PC-3 (cell line): ENCODE data around the gene PEAK3. TPM values are rescaled to one million over a fixed set of nuclear protein-coding genes. Genes with fewer than 3 reads are reported as not detected.
A peak's percentile ranks its signal among the peaks of the same experiment; 100 is the strongest.

Source experiments
- ATAC-seq: fragments of 200-7000 bp; cut with Tn5 transposase; 2 replicates; pipeline ENCODE4 v1.9.1; 2020; ENCODE audit warnings: mild to moderate bottlenecking, moderate library complexity
- BruUV-seq: library from RNA; stranded (reverse); fragments of 400-500 nt; replicated peaks from 2 replicates; lab custom pipeline; 2021; lab: Mats Ljungman, UMichigan
- CTCF ChIA-PET: fragments of 300-600 bp; sonication (Branson Sonifier 250); formaldehyde crosslinking; loops from one replicate; lab custom pipeline; 2022; ENCODE audit warnings: antibody characterized with exemption; lab: Charles Lee
- POLR2A ChIA-PET: fragments of 300-600 bp; sonication (Branson Sonifier 250); formaldehyde crosslinking; loops from one replicate; lab custom pipeline; 2022; ENCODE audit warnings: antibody characterized with exemption; ENCODE audit not compliant: unreplicated experiment; lab: Charles Lee
- DNase-seq: peaks from one replicate; pipeline ENCODE4 v3.0.0-alpha.2; 2015
- H2AFZ ChIP-seq: fragments of 300-600 bp; sonication (generic); 2 replicates; pipeline ENCODE4 v1.6.0; 2016; ENCODE audit warnings: antibody characterized with exemption, low read length
- H3F3A ChIP-seq: fragments of 300-600 bp; sonication (generic); one replicate; pipeline ENCODE4 v1.6.0; 2017; ENCODE audit warnings: antibody characterized with exemption, low read length, control low read depth, mild to moderate bottlenecking; ENCODE audit not compliant: unreplicated experiment
- H3K27ac ChIP-seq: fragments of 300-600 bp; sonication (generic); 2 replicates; pipeline ENCODE4 v1.5.1; 2016; ENCODE audit warnings: mild to moderate bottlenecking, low read length
- H3K27me3 ChIP-seq: fragments of 300-600 bp; sonication (generic); 2 replicates; pipeline ENCODE4 v1.6.1; 2016; ENCODE audit warnings: low read length, mixed read lengths
- H3K36me3 ChIP-seq: fragments of 300-600 bp; sonication (generic); 2 replicates; pipeline ENCODE4 v1.6.1; 2016; ENCODE audit warnings: low read depth, mixed run types, low read length, mixed read lengths
- H3K4me1 ChIP-seq: fragments of 300-600 bp; sonication (generic); 2 replicates; pipeline ENCODE4 v1.5.1; 2016; ENCODE audit warnings: low read length; ENCODE audit not compliant: insufficient read depth
- H3K4me2 ChIP-seq: fragments of 300-600 bp; sonication (generic); 2 replicates; pipeline ENCODE4 v1.6.0; 2016; ENCODE audit warnings: low read length
- H3K4me3 ChIP-seq: fragments of 300-600 bp; sonication (generic); 2 replicates; pipeline ENCODE4 v1.5.1; 2016; ENCODE audit warnings: mild to moderate bottlenecking, low read length, mixed read lengths
- H3K79me2 ChIP-seq: fragments of 300-600 bp; sonication (generic); 2 replicates; pipeline ENCODE4 v1.6.1; 2017; ENCODE audit warnings: low read length, mixed read lengths
- H3K9ac ChIP-seq: fragments of 300-600 bp; sonication (generic); 2 replicates; pipeline ENCODE4 v1.6.0; 2016; ENCODE audit warnings: mild to moderate bottlenecking, low read length
- H3K9me2 ChIP-seq: fragments of 300-600 bp; sonication (generic); replicated peaks from 2 replicates; pipeline ENCODE4 v1.6.1; 2016; ENCODE audit warnings: mixed run types, low read length, mixed read lengths
- H3K9me3 ChIP-seq: fragments of 300-600 bp; sonication (generic); 2 replicates; pipeline ENCODE4 v1.6.1; 2016; ENCODE audit warnings: low read length, mixed read lengths
- H4K20me1 ChIP-seq: fragments of 300-600 bp; sonication (generic); 2 replicates; pipeline ENCODE4 v1.6.1; 2016; ENCODE audit warnings: low read length, mixed read lengths
- CTCF ChIP-seq: fragments of 300-600 bp; sonication (generic); conservative IDR thresholded peaks from 2 replicates; pipeline ENCODE4 v1.5.1; 2017; ENCODE audit warnings: antibody characterized with exemption, low read depth, mild to moderate bottlenecking, low read length
- EZH2 ChIP-seq: fragments of 300-600 bp; sonication (generic); IDR thresholded peaks from one replicate; pipeline ENCODE4 v1.6.1; 2017; ENCODE audit warnings: antibody characterized with exemption, mild to moderate bottlenecking, low read length; ENCODE audit not compliant: unreplicated experiment
- EZH2phosphoT487 ChIP-seq: fragments of 300-600 bp; sonication (generic); IDR thresholded peaks from 2 replicates; pipeline ENCODE4 v1.6.1; 2018; ENCODE audit warnings: mild to moderate bottlenecking, antibody characterized with exemption, low read length, borderline replicate concordance
- intact Hi-C: fragments of 100-400 bp; cut with micrococcal nuclease; formaldehyde crosslinking; loops from 2 replicates; pipeline ENCODE4 v1.9.0; 2023
- total RNA-seq: library from RNA; depleted of rRNA; stranded (reverse); fragments of >200 nt; gene quantifications from 2 replicates; pipeline ENCODE4 v1.2.3, GENCODE V29; 2014

Gene PEAK3
- total RNA-seq, 1 experiment from 2014 or later = not detected

DNA sequence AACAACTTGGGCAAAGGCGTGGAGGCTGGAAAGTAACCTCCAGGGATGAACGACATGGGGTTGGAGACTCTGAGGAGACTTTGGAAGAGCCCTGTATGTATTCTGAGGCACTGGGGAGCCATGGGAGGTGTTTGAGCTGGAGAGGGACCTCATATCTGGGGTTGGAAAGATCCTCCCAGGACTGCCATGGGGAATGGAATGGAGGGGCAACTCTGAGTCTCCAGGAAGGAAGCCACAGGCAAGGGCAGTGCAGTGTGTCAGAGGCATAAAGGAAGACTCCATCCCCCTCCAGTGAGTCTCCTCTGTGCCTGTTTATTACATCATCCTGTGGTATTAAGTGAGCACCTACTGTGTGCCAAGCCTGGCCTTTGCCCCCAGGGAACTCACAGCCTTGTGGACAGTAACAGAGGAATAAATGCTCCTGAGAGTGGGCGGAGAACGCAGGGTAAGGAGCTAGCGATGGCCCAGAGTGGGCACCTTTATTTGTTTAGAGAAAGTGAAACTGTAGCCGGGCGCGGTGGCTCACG lies 7.7 kb downstream of the PEAK3 start:
- Histone ChIP-seq H3K4me3 (no peak overlapping the region), H3K27me3 (no peaks in the 10 kb centered on the region), H4K20me1 (peaks cover 36% of the 10 kb centered on the region), H3K9ac (no peak overlapping the region), H3K27ac (no peak overlapping the region), H3K4me1 (peaks cover 17% of the 10 kb centered on the region; the same call in 1 of the 2 replicates), H3F3A (no peaks in the 10 kb centered on the region), H3K9me2 (no peaks in the 10 kb centered on the region), H2AFZ (no peak overlapping the region), H3K36me3 (peaks cover 10% of the 10 kb centered on the region; the same call in 1 of the 2 replicates), H3K9me3 (no peaks in the 10 kb centered on the region), H3K79me2 (peaks cover 50% of the 10 kb centered on the region), H3K4me2 (peak overlapping the region; percentile 93; the same call in 1 of the 2 replicates)
- no TSS peak for BruUV-seq
- DNase-seq (no peak), ATAC-seq (no peak)
- intact Hi-C loops = loop anchor here (5.0 kb wide), 1 partner anchor 107 kb away; no protein-coding TSS in a partner anchor
- ChIA-PET CTCF (no interaction called here), POLR2A (no interaction called here)
- no peak for TF ChIP-seq CTCF
- no peak for TF ChIP-seq EZH2phosphoT487
- no peak for TF ChIP-seq EZH2

DNA sequence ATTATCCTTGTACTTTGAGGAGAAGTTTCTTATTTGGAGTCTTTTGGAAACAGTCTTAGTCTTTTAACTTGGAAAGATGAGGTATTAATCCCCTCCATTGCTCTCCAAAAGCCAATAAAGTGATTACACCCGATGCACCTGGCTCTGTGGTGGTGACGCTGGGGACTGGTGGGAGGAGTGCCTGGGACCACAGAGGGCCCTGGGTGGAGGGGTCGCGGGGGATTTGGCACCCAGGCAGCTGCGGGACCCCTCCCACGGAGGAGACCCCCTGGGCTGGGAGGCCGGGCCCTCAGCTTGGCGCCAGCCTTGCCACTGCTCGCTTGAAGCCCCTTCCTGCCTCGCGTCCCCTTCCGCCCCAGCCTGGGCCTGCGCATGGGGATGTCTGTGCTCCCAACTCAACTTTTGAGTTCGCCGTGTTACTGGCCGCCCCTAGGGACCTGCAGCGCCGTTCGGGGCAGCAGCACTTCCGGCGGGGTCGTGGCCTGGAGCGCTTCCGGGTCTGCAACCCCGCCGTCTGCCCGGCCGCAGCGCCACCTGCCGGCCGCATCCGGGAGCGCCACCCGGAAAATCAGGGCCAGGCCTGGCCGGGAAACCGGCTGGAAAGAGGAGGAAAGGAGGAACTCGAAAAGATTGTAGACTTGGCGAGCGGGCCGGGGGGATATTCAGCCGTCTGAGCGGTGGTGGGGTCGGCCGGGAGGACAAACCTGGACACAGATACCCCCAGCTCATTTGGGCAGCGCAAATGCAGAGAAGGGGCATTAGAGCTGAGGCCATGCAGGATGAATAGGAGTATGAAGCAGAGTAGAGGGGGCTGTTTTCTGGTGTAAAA lies 8.4 kb downstream of the PEAK3 start:
- DNase-seq = peak; percentile 66
- peak; percentile 40 for ATAC-seq
- no peak overlapping the region for H3K9ac ChIP-seq
- 0 out of 2 replicates have a peak overlapping the region, but pooled peaks have one; percentile 21 for H3K27ac ChIP-seq
- ChIA-PET POLR2A (no interaction called here), CTCF (no interaction called here)
- H3K9me3 ChIP-seq = no peaks in the 10 kb centered on the region
- peak overlapping the region; percentile 93 for H3K4me2 ChIP-seq
- no TSS peak for BruUV-seq
- no peak overlapping the region for H2AFZ ChIP-seq
- peaks cover 10% of the 10 kb centered on the region; the same call in 1 of the 2 replicates for H3K36me3 ChIP-seq
- H3K27me3 ChIP-seq = no peaks in the 10 kb centered on the region
- peaks cover 36% of the 10 kb centered on the region for H4K20me1 ChIP-seq
- peak overlapping the region; percentile 51 for H3K4me3 ChIP-seq
- H3K9me2 ChIP-seq = no peaks in the 10 kb centered on the region
- H3K4me1 ChIP-seq = peaks cover 19% of the 10 kb centered on the region
- H3K79me2 ChIP-seq = peaks cover 50% of the 10 kb centered on the region
- peak; percentile 82 for TF ChIP-seq CTCF
- no peak for TF ChIP-seq EZH2phosphoT487
- no peaks in the 10 kb centered on the region for H3F3A ChIP-seq
- intact Hi-C loops = loop anchor here (1.0 to 5.0 kb wide), 2 partner anchors 37 to 106 kb away; partner anchors contain the start of genes PLEKHJ1 and SF3A2
